Activated naive CD8-positive, alpha-beta T cell treated with anti-CD3 and anti-CD28 coated beads, Interleukin-2, amount 10 ng/mL, durations not matched to agents 7 days and 5 days (primary cell): ENCODE measurements around the gene CBX5. TPM values are rescaled to one million over a fixed set of nuclear protein-coding genes. Genes with fewer than 3 reads are reported as not detected.
"Not testable (repeated sequence)": the region's sequence is repeated elsewhere in the genome, so short reads cannot be mapped to it uniquely, and the experiment has no call there.

ENCODE experiments used
- ATAC-seq: fragments of 150-1000 bp; cut with Tn5 transposase; one replicate; pipeline ENCODE4 v1.10.0; 2021; ENCODE audit warnings: low read depth, moderate library complexity
- POLR2A ChIA-PET: fragments of 350-600 bp; sonication (Branson Sonifier 250); formaldehyde crosslinking; loops from one replicate; lab custom pipeline; 2021; ENCODE audit warnings: antibody characterized with exemption; lab: Charles Lee
- DNase-seq: peaks from one replicate; pipeline ENCODE4 v3.0.0; 2021
- H3K27ac Mint-ChIP-seq: one replicate; pipeline ENCODE4 v1.8.0; 2022; ENCODE audit warnings: mild to moderate bottlenecking, mixed read lengths
- H3K27me3 Mint-ChIP-seq: one replicate; pipeline ENCODE4 v1.8.0; 2022; ENCODE audit warnings: mild to moderate bottlenecking, moderate library complexity, mixed read lengths
- H3K36me3 Mint-ChIP-seq: one replicate; pipeline ENCODE4 v1.8.0; 2021; ENCODE audit warnings: mild to moderate bottlenecking, mixed read lengths
- H3K4me1 Mint-ChIP-seq: one replicate; pipeline ENCODE4 v1.8.0; 2021; ENCODE audit warnings: mixed read lengths
- H3K4me3 Mint-ChIP-seq: one replicate; pipeline ENCODE4 v1.8.0; 2022; ENCODE audit warnings: mild to moderate bottlenecking, moderate library complexity, mixed read lengths
- H3K9me3 Mint-ChIP-seq: one replicate; pipeline ENCODE4 v1.8.0; 2021; ENCODE audit warnings: mixed read lengths
- total RNA-seq, 2 experiments: library from RNA; stranded (reverse); gene quantifications; one replicate each; pipeline ENCODE4 v1.2.3, GENCODE V29; 2021

The CBX5 gene
- total RNA-seq, 2 experiments from 2014 or later: 113 TPM

DNA sequence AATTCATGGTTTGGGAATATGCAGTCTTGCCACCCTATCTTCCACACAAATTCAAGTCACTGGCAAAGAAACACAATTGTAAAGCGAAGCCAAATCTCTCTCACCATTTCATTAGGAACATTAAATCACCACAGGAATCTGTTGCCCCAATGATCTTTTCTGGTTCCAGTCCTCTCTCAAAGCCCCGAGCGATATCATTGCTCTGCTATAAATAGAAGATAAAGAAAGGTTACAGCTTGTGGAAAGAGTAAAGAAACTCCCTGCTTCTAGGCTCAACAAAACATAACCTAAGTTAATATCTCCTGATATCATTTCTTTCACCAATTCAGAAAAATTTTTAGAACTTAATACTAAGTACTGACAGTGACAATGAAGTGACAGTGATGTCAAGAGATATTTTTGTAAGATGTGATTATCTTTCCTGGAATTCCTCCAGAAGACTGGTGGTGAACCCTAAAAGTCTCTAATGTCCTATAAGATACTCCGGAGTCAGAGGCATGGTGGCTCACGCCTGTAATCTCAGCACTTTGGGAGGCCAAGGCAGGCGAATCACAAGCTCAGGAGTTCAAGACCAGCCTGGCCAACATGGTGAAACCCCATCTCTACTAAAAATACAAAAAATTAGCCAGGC is 33.8 kb downstream of the CBX5 start:
- POLR2A ChIA-PET: no interaction called here
- Mint-ChIP-seq H3K4me3 (no peak overlapping the region), H3K9me3 (no peaks in the 10 kb centered on the region), H3K4me1 (peaks cover 8% of the 10 kb centered on the region), H3K36me3 (peaks cover 31% of the 10 kb centered on the region), H3K27ac (no peak overlapping the region), H3K27me3 (no peaks in the 10 kb centered on the region)
- DNase-seq (no peak), ATAC-seq (no peak)

DNA sequence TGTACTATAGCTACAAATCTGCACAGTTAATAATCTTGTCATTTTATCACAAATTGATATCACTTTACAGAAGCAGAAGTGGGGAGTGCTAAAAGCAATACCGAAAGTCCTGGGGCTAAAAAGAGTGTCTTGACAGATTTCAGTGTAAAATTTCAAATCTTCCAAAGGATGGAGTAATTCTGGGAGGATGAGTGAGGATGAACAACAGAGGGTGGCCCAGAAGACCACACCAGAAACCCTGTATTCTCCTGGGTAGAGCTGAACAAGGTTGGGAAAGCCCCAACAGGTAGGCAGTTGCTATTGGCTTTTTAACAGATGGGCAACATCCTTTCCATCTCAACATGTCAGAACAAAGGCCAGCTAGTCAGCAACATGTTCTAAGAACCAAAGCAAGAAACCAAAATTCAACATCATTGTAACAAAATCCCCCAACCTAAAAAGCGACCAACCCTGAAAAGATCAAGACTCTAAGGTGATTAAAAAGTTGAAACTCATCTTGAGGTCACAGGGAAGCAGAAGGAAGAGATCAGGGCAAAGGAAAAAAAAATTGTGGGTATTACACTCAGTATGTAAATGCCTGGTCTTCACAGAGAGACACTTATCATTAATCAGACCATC is 38.8 kb downstream of the CBX5 start:
- peaks cover 6% of the 10 kb centered on the region for H3K4me1 Mint-ChIP-seq
- POLR2A ChIA-PET: interaction anchor here (1.0 to 1.4 kb wide), 2 partner anchors 11 to 18 kb away, joined by 3 to 4 read pairs; no protein-coding TSS in a partner anchor
- no peaks in the 10 kb centered on the region for H3K9me3 Mint-ChIP-seq
- DNase-seq: no peak
- H3K27ac Mint-ChIP-seq: peak overlapping the region; percentile 68
- ATAC-seq: no peak
- no peak overlapping the region for H3K4me3 Mint-ChIP-seq
- H3K36me3 Mint-ChIP-seq: peaks cover 26% of the 10 kb centered on the region
- H3K27me3 Mint-ChIP-seq: no peaks in the 10 kb centered on the region

DNA sequence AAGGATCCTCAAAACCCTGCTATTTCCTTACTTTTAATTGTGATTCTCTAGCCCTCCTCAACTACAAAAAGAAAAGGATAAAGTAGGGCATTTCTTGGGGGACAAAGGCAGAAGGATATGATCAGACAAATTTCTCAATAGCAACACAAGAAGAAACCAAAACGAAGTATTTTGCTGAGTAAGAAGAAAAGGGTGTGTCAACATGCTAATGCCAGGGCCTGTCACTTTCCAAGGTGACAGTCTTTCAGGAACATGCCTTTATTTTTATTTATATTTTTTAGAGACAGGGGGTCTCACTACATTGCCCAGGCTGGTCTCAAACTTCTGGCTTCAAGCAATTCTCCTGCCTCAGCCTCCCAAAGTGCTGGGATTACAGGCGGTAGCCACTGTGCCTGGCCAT is 39.8 kb downstream of the CBX5 start:
- peaks cover 22% of the 10 kb centered on the region for H3K36me3 Mint-ChIP-seq
- POLR2A ChIA-PET: no interaction called here
- no peaks in the 10 kb centered on the region for H3K9me3 Mint-ChIP-seq
- no peak overlapping the region for H3K27ac Mint-ChIP-seq
- DNase-seq (no peak), ATAC-seq (no peak)
- H3K27me3 Mint-ChIP-seq: no peaks in the 10 kb centered on the region
- H3K4me3 Mint-ChIP-seq: no peak overlapping the region
- peaks cover 6% of the 10 kb centered on the region for H3K4me1 Mint-ChIP-seq

DNA sequence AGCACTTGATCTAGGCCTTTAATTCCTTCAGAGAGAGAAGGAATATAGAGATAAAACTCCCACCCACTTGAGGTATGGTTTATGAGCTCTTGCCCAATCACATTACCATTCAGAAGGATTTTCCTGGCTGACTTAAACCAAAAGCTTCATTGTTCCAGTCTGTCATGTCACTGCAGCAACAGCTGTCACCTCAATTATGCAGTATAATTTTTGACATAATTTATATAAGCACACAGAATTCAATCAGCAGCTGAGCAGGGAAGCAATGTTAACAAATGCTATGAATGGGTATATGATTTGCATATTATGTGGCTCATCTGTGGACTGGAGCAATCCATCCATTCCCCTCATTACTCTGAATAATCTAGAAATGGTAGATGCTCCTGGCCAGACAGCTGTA is 40.3 kb downstream of the CBX5 start:
- no peak overlapping the region for H3K27ac Mint-ChIP-seq
- no peaks in the 10 kb centered on the region for H3K9me3 Mint-ChIP-seq
- DNase-seq: no peak
- peaks cover 24% of the 10 kb centered on the region for H3K36me3 Mint-ChIP-seq
- H3K4me1 Mint-ChIP-seq: peaks cover 8% of the 10 kb centered on the region
- no peaks in the 10 kb centered on the region for H3K27me3 Mint-ChIP-seq
- no peak overlapping the region for H3K4me3 Mint-ChIP-seq
- ATAC-seq: no peak
- POLR2A ChIA-PET: no interaction called here

DNA sequence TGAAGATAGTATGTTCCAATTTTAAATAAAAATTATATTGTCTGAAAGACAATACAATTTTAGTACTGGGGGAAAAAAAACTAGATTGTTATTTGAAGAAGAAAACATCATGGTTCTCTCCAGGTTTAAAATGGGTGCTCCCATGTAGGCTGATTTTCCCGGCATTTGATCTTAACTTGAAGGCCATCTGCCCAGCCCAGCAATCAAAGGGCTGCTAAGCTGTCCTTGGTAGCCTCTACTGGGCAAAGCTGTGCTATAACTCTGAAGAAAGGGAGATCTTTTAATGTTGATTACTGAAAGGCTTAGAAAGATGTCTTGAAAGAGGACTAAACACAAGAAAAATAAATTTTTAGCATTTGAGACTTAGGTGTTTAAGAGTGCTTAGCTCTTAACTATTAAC is 41.4 kb downstream of the CBX5 start:
- Mint-ChIP-seq H3K4me3 (no peak overlapping the region), H3K27me3 (no peaks in the 10 kb centered on the region), H3K9me3 (no peaks in the 10 kb centered on the region), H3K4me1 (peaks cover 8% of the 10 kb centered on the region), H3K36me3 (peaks cover 26% of the 10 kb centered on the region), H3K27ac (peak overlapping the region; percentile 55)
- ATAC-seq (no peak), DNase-seq (no peak)
- POLR2A ChIA-PET: interaction anchor here (0.6 kb wide), 1 partner anchor 87 kb away, joined by 3 read pairs; no protein-coding TSS in a partner anchor

DNA sequence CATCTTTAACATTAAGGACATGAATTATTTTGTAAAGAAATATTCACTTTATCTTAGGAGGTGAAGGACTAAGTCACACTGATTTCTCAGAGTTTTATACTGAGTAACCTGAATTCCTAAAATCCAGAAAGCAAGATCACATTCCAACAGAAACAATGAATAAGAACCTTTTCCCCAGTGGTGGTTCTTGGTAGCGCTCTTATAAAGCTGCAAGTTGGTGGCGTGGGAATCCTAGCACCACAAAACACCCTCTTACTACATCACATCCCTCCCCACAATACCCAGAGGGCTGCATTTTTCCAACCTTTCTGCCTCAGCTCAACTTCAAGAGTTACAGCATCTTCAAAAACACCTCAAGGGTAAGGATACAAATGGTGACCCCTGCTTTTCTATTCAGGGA is 47.1 kb downstream of the CBX5 start:
- Mint-ChIP-seq H3K4me3 (no peak overlapping the region), H3K27me3 (no peaks in the 10 kb centered on the region), H3K27ac (no peak overlapping the region), H3K4me1 (peaks cover 16% of the 10 kb centered on the region), H3K9me3 (no peaks in the 10 kb centered on the region), H3K36me3 (peaks cover 12% of the 10 kb centered on the region)
- no peak for ATAC-seq
- DNase-seq: no peak
- POLR2A ChIA-PET: no interaction called here

DNA sequence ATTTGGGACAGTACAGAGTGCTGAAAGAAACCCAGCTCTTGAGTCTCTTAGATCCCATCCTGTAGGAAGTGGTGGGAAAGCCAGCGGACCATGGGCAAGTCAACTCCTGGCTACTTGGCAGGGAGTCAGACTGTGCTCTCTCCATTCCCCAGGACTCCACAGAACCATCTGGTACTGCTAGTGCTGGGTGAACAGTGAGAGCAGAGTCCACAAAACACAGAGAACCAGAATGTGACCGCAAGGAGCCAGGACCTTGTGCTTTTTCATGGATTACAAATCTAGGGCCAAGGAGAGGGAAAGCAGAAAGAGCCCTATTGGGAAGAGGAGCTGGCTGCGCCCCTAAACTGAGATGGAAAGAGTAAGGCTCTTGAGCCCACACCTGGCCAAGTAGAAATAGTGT is 48.7 kb downstream of the CBX5 start:
- H3K27me3 Mint-ChIP-seq, H3K4me3 Mint-ChIP-seq, H3K27ac Mint-ChIP-seq, H3K9me3 Mint-ChIP-seq, POLR2A ChIA-PET, ATAC-seq, DNase-seq, H3K36me3 Mint-ChIP-seq: not testable (repeated sequence)
- H3K4me1 Mint-ChIP-seq: peaks cover 16% of the 10 kb centered on the region

DNA sequence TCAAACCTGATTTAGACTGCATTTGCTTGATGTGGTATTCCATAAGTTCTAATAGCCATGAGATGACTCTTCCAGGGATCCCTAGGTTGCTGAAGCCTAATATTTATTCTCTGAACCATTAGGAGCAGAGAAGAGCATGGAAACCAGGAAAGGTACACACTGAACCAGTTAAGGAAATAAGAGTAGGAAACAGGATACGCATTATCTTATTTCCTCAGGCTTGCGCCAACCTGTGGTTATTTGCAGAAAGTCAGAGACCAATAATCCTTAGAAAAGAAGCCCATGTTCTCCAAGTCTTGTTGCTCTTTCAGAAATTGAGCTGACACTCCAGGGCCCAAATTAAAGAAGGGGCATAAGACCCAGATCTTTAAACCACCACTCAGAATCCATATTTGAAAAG is 49.4 kb downstream of the CBX5 start:
- POLR2A ChIA-PET: no interaction called here
- no peak for DNase-seq
- H3K27ac Mint-ChIP-seq: no peak overlapping the region
- no peaks in the 10 kb centered on the region for H3K9me3 Mint-ChIP-seq
- H3K36me3 Mint-ChIP-seq: peaks cover 7% of the 10 kb centered on the region
- no peak overlapping the region for H3K4me3 Mint-ChIP-seq
- H3K4me1 Mint-ChIP-seq: peaks cover 16% of the 10 kb centered on the region
- ATAC-seq: no peak
- H3K27me3 Mint-ChIP-seq: peaks cover 3% of the 10 kb centered on the region

DNA sequence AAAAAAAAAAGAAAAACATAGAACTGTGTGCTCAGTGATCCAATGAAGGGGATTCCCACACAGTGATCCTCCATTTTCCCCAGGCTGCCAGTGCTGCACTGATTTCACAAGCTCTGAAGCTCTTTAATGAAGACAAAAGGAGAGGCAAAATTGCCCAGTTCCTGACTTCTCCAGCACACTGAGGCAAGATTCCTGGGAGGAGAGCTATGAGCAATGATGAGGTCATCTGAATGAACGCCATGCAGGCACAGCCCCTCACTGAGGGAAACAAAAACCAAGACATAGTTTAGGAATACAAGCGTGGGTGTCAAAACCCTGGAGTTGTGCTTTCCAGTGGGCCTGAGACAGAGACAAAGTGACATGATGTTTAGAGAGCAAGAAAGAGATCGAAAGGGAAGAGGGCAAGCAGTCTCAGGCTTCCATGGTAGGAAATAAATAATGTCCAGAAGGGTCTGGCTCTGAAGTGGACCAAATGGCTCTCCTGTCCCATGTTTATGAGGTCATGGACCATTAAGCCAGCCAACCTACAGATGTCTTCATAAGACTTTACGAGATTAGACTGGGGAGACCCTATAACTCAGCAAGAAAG is 50.2 kb downstream of the CBX5 start:
- peaks cover 6% of the 10 kb centered on the region for H3K27me3 Mint-ChIP-seq
- no peak overlapping the region for H3K4me3 Mint-ChIP-seq
- no peak for ATAC-seq
- DNase-seq: no peak
- H3K4me1 Mint-ChIP-seq: peaks cover 15% of the 10 kb centered on the region
- no peak overlapping the region for H3K27ac Mint-ChIP-seq
- H3K9me3 Mint-ChIP-seq: no peaks in the 10 kb centered on the region
- POLR2A ChIA-PET: no interaction called here
- peaks cover 6% of the 10 kb centered on the region for H3K36me3 Mint-ChIP-seq

DNA sequence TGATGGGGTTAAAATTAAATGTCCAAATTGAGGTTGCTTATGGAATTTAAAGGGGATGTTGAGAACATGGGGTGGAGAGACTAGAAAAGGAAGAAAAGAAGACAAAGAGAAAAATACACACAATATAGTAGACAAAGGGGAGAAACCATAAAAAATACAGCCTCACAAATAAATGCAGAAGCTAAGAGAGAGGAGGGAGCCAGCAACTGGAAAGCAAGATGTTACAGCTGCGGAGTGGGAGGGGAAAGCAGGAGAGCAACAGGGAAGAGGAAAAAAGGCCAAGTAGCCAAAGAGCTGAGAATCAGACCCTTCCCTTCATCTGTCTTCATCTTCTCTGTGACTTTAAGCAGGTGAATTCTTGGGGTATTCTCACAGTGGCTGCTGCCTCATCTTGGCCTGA is 51.5 kb downstream of the CBX5 start:
- ATAC-seq: no peak
- Mint-ChIP-seq H3K27ac (no peak overlapping the region), H3K4me3 (no peak overlapping the region), H3K4me1 (peaks cover 14% of the 10 kb centered on the region), H3K36me3 (peaks cover 2% of the 10 kb centered on the region), H3K27me3 (peaks cover 6% of the 10 kb centered on the region), H3K9me3 (no peaks in the 10 kb centered on the region)
- no peak for DNase-seq
- POLR2A ChIA-PET: interaction anchor here (0.6 kb wide), 1 partner anchor 9 kb away, joined by 5 read pairs; no protein-coding TSS in a partner anchor

DNA sequence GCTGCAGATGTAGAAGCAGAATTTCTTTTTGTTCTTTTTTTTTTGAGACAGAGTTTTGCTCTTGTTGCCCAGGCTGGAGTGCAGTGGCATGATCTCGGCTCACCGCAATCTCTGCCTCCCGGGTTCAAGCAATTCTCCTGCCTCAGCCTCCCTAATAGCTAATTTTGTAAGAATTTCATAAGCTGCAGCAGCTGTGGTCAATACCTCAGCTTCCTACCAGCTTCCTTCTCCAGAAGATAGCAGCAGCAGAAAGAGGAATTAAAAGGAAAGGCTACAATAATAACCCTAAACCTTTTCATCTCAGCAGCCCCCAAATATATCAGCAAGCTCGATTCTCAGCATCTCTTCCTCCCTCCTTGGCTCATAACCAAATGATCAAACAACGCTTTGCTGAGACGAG is 52.0 kb downstream of the CBX5 start:
- not testable (repeated sequence) for H3K36me3 Mint-ChIP-seq, H3K27me3 Mint-ChIP-seq, ATAC-seq, H3K9me3 Mint-ChIP-seq, H3K27ac Mint-ChIP-seq, DNase-seq, H3K4me3 Mint-ChIP-seq
- peaks cover 14% of the 10 kb centered on the region for H3K4me1 Mint-ChIP-seq
- POLR2A ChIA-PET: interaction anchor here (0.6 kb wide), 1 partner anchor 8 kb away, joined by 5 read pairs; no protein-coding TSS in a partner anchor

DNA sequence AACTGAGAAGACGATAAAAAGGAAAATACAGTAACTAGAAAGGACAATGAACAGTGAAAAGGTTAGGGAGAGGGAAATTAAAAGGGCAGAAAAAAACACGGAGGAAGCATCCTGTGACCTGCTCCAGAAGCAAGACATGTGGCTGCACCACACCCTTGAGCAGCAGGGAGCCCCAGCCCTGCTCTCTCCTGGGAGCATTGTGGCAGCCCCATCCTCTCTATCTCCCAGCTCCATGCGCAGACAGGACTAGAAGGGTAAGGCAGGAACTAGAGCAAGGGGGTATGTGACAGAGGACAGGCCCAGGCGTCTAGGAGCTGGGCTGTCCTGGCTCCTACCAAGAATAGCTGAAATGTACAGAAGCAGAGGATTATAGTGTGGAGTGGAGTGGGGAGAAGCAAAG is 52.5 kb downstream of the CBX5 start:
- no peak overlapping the region for H3K27ac Mint-ChIP-seq
- H3K36me3 Mint-ChIP-seq: peaks cover 2% of the 10 kb centered on the region
- H3K27me3 Mint-ChIP-seq: peaks cover 6% of the 10 kb centered on the region
- H3K9me3 Mint-ChIP-seq: no peaks in the 10 kb centered on the region
- POLR2A ChIA-PET: no interaction called here
- peaks cover 14% of the 10 kb centered on the region for H3K4me1 Mint-ChIP-seq
- H3K4me3 Mint-ChIP-seq: no peak overlapping the region
- no peak for DNase-seq
- peak; percentile 10 for ATAC-seq

DNA sequence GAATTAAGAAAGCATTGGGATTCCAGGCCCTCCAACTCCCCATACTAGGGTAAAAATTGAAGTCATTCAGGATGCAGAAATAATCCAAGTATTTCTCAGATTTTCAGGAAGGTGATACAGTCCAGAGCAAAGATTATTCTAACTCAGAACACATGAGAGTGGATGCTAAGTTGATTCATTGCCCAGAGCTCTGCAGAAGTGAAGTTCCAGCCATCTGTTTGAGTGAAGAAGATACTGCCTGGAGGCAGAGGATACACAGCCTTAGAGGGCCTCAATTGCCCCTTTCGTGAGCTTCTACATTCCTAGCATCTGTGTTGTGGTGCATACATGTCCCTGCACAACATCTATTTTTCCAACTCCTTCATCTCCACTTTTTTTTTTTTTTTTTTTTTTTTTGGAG is 54.3 kb downstream of the CBX5 start:
- POLR2A ChIA-PET: no interaction called here
- Mint-ChIP-seq H3K27ac (no peak overlapping the region), H3K4me1 (peaks cover 5% of the 10 kb centered on the region), H3K36me3 (peaks cover 2% of the 10 kb centered on the region), H3K9me3 (no peaks in the 10 kb centered on the region), H3K4me3 (no peak overlapping the region), H3K27me3 (peaks cover 6% of the 10 kb centered on the region)
- DNase-seq (no peak), ATAC-seq (no peak)

DNA sequence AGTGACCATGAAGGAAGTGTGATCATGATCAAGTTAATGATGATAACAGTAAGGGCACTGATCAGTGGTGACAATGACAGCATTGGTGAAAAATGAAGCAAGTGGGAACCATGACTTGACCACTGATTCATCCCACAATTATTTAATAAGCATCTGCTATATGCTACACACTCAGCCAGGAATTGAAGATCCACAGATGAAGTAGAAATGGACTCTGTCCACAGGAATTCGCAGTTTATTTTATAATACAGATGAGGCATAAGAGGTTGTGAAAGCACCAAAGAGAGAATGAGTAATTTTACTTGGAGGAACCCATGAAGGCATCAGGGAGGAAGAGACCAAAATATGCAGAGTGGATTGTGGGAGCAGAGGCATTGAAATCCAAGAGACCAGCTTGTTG is 57.3 kb downstream of the CBX5 start:
- H3K9me3 Mint-ChIP-seq: no peaks in the 10 kb centered on the region
- H3K27me3 Mint-ChIP-seq: peaks cover 14% of the 10 kb centered on the region
- H3K4me1 Mint-ChIP-seq: peaks cover 8% of the 10 kb centered on the region
- H3K27ac Mint-ChIP-seq: no peak overlapping the region
- ATAC-seq: no peak
- POLR2A ChIA-PET: no interaction called here
- no peaks in the 10 kb centered on the region for H3K36me3 Mint-ChIP-seq
- DNase-seq: no peak
- no peak overlapping the region for H3K4me3 Mint-ChIP-seq
